Parathyroid adenoma (tissue), 2 donors: ENCODE data around the gene COL26A1.

Source experiments
- H2AFZ ChIP-seq: fragments of 300-600 bp; sonication (generic); one replicate; pipeline ENCODE4 v1.7.0; 2017; ENCODE audit warnings: antibody characterized with exemption, mild to moderate bottlenecking
- H3K27ac ChIP-seq: fragments of 300-600 bp; sonication (generic); one replicate; pipeline ENCODE4 v1.7.0; 2017
- H3K27me3 ChIP-seq: fragments of 300-600 bp; sonication (generic); one replicate; pipeline ENCODE4 v1.7.0; 2017; ENCODE audit warnings: low read length; ENCODE audit not compliant: control insufficient read depth, insufficient read depth
- H3K36me3 ChIP-seq: fragments of 300-600 bp; sonication (generic); one replicate; pipeline ENCODE4 v1.7.0; 2017; ENCODE audit warnings: low read length; ENCODE audit not compliant: control insufficient read depth, insufficient read depth
- H3K4me1 ChIP-seq: fragments of 300-600 bp; sonication (generic); one replicate; pipeline ENCODE4 v1.7.0; 2017; ENCODE audit warnings: control low read depth
- H3K4me2 ChIP-seq: fragments of 300-600 bp; sonication (generic); one replicate; pipeline ENCODE4 v1.7.0; 2017; ENCODE audit warnings: low read length
- H3K4me3 ChIP-seq: fragments of 300-600 bp; sonication (generic); one replicate; pipeline ENCODE4 v1.7.0; 2017; ENCODE audit warnings: low read depth, low read length
- H3K79me2 ChIP-seq: fragments of 300-600 bp; sonication (generic); one replicate; pipeline ENCODE4 v1.7.0; 2017; ENCODE audit warnings: control low read depth
- H3K9ac ChIP-seq: fragments of 300-600 bp; sonication (generic); one replicate; pipeline ENCODE4 v1.7.0; 2017; ENCODE audit warnings: mild to moderate bottlenecking
- H3K9me3 ChIP-seq: fragments of 300-600 bp; sonication (generic); one replicate; pipeline ENCODE4 v1.7.0; 2017; ENCODE audit warnings: low read length; ENCODE audit not compliant: control insufficient read depth
- TF ChIP-seq, protein P1 (sequence below): fragments of 300-600 bp; sonication (generic); IDR thresholded peaks from one replicate; pipeline ENCODE4 v1.7.0; 2017; ENCODE audit warnings: antibody characterized with exemption, mild to moderate bottlenecking
- donor health status: primary hyperparathyroidism.

Gene COL26A1

DNA sequence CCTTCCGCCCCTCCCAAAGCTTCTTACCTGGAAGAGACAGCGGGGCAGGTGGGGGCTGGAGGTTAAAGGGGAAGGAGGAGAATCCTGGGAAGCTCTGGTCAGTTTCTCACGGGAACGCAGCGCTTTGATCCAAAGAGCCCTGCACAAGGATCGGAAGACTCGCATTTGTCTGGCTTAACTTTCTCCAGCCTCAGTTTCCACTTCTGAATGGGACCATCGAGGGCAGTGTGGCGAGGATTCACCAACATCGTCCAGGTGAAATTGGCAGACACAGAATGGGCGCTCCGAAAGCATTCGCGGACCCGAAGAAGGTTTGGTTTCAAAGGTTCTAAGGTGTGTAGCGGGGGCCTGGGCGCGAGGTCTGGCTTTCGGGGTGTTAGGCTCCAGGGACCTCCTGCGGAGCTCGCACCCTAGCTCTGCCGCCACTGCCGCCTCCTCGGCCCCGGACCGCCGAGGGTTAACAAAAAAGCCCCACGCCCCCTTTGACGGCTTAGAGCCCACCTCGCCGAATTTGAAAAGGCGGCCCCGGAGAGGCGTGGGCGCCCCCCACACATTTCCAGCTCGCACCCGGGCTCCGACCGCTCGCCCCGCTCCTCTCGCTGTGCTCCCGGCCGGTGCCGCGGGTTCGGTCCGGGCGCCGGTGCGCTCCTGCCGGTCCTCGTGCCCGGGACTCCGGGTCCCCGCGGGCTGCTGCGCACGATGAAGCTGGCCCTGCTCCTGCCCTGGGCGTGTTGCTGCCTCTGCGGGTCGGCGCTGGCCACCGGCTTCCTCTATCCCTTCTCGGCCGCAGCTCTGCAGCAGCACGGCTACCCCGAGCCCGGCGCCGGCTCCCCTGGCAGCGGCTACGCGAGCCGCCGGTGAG is at the start of gene COL26A1:
Gene COL26A1, plus strand, starts transcription at position 542 of the 862 bp plus-strand sequence. Its CDS starts 158 bp downstream, at position 700.
- Histone ChIP-seq H2AFZ (peak within 1 kb of the TSS; percentile 100), H3K36me3 (no peaks in the 10 kb centered on the region), H3K4me1 (peaks cover 9% of the 10 kb centered on the region), H3K27me3 (no peaks in the 10 kb centered on the region), H3K9ac (peak within 1 kb of the TSS; percentile 87), H3K4me2 (peak within 1 kb of the TSS; percentile 91), H3K79me2 (peaks cover 12% of the 10 kb centered on the region), H3K27ac (peak within 1 kb of the TSS; percentile 96), H3K4me3 (peak within 1 kb of the TSS; percentile 72), H3K9me3 (no peaks in the 10 kb centered on the region)
- TF ChIP-seq, protein P1, sequence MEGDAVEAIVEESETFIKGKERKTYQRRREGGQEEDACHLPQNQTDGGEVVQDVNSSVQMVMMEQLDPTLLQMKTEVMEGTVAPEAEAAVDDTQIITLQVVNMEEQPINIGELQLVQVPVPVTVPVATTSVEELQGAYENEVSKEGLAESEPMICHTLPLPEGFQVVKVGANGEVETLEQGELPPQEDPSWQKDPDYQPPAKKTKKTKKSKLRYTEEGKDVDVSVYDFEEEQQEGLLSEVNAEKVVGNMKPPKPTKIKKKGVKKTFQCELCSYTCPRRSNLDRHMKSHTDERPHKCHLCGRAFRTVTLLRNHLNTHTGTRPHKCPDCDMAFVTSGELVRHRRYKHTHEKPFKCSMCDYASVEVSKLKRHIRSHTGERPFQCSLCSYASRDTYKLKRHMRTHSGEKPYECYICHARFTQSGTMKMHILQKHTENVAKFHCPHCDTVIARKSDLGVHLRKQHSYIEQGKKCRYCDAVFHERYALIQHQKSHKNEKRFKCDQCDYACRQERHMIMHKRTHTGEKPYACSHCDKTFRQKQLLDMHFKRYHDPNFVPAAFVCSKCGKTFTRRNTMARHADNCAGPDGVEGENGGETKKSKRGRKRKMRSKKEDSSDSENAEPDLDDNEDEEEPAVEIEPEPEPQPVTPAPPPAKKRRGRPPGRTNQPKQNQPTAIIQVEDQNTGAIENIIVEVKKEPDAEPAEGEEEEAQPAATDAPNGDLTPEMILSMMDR: no peak

DNA sequence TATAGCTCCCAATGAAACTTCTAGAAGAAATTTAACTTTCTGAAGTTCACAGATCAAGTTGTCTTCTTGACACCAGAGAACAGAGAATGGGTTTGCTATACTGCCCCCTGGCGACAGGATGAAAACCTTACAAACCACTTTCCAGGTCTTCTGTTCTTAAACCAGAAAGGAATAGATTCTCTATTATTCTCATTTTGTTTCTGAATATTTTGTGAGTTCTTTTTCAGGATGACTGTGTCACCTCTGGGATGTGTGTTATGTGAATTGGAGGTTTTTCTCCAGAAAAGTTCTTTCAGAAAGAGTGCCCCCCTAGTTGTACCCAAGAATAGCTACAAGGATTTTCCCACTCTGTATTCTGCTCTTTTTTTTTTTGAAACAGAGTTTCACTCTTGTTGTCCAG is 47.3 kb upstream of the COL26A1 start:
- Histone ChIP-seq H3K27me3 (no peaks in the 10 kb centered on the region), H2AFZ (no peak overlapping the region), H3K4me2 (no peak overlapping the region), H3K4me1 (no peaks in the 10 kb centered on the region), H3K79me2 (no peaks in the 10 kb centered on the region), H3K9ac (no peak overlapping the region), H3K36me3 (no peaks in the 10 kb centered on the region), H3K27ac (no peak overlapping the region), H3K4me3 (no peak overlapping the region), H3K9me3 (no peaks in the 10 kb centered on the region)
- TF ChIP-seq, protein P1: peak; percentile 79

DNA sequence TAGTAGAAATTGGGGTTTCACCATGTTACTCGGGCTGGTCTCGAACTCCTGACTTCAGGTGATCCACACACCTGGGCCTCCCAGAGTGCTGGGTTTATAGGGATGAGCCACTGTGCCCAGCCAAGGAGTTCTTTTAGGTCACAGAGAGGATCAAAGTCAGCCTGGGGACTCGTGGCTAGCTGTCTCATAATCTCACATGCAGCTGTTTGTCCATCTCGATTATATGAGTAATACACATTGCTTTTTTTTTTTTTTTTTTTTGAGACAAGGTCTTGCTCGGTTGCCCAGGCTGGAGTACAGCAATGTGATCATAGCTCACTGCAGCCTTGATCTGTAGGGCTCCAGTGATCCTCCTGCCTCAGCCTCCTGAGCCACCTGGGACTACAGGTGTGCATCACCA is 43.3 kb upstream of the COL26A1 start:
- Histone ChIP-seq H3K4me3 (no peak overlapping the region), H3K4me1 (peaks cover 3% of the 10 kb centered on the region), H3K79me2 (peaks cover 8% of the 10 kb centered on the region), H3K36me3 (no peaks in the 10 kb centered on the region), H3K9ac (no peak overlapping the region), H3K9me3 (no peaks in the 10 kb centered on the region), H2AFZ (no peak overlapping the region), H3K27me3 (no peaks in the 10 kb centered on the region), H3K4me2 (no peak overlapping the region), H3K27ac (no peak overlapping the region)
- TF ChIP-seq, protein P1: no peak

DNA sequence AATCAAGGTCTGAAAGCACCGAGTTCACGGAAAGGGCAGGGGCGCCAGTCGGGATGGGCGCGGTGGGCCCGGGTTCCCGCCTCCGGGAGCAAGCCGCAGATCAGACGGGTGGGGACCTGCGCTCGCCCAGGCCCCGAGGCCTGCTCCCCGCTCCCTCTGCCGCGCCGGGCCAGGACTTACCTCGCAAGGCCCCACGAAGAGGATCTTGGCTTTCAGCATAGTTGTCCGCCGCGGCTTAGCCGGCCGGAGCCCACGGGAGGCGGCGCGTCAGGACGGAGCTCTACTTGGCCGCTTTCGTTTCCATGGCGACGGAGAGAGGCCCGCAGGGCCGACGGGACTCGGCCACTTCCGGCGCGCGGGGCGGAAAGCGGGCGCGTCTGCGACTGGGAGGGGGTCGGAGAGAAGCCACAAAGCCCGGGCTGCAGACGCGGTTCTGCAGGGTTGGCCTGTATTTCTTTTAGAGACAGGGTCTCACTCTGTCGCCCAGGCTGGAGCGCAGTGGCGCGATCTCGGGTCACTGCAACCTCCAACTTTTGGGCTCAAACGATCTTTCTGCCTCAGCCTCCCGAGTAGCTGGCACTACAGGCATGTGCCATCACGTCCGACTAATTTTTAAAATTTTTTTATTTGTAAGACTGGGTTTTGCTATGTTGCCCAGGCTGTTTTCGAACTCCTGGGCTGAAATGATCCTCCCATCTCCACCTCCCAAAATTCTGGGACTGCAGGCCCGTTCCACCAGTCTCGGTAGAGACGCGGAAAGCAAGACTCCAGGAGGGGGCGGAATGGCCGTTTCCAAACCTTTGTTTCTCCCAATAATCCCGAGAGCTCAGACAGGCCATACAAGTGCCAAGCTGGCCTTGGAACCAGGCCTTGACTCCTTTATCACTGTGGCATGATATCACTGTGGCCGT is 40.9 kb upstream of the COL26A1 start, which contains the start of gene IFT22:
Gene IFT22, minus strand, starts transcription at position 322 of the 911 bp plus-strand sequence. Its CDS starts 103 bp downstream, at position 219.
- H3K36me3 ChIP-seq: no peaks in the 10 kb centered on the region
- H3K4me1 ChIP-seq: peaks cover 3% of the 10 kb centered on the region
- TF ChIP-seq, protein P1: peak; percentile 25
- H3K9ac ChIP-seq: peak within 1 kb of the TSS; percentile 98
- peak within 1 kb of the TSS; percentile 42 for H3K4me2 ChIP-seq
- H3K27ac ChIP-seq: peak within 1 kb of the TSS; percentile 78
- peak within 1 kb of the TSS; percentile 82 for H3K4me3 ChIP-seq
- no peaks in the 10 kb centered on the region for H3K9me3 ChIP-seq
- peak within 1 kb of the TSS; percentile 97 for H2AFZ ChIP-seq
- H3K79me2 ChIP-seq: peaks cover 8% of the 10 kb centered on the region
- no peaks in the 10 kb centered on the region for H3K27me3 ChIP-seq
